ENCODE measurements around the gene TMEM30A.

TMEM30A gene

GRCh38 chr6:75285283-75285639 is 669 bp upstream of the TMEM30A start:
- peak; percentile 32 for DNase-seq (ENCODE audit: low spot score)
- TF ChIP-seq CTCF (IDR thresholded peaks at IDR 0.05; ENCODE audit: extremely low read depth, missing control alignments): no peak

GRCh38 chr6:75283907-75284631 is 523 bp downstream of the TMEM30A start:
- no peak for DNase-seq (ENCODE audit: low spot score)
- TF ChIP-seq CTCF (IDR thresholded peaks at IDR 0.05; ENCODE audit: extremely low read depth, missing control alignments): no peak

- DNase-seq (ENCODE audit: low spot score): no peak
- no peak for TF ChIP-seq CTCF (IDR thresholded peaks at IDR 0.05; ENCODE audit: extremely low read depth, missing control alignments)
Measured at GRCh38 chr6:75282706-75283105, 1.9 kb downstream of the TMEM30A start.

GRCh38 chr6:75281653-75282052 is 2.9 kb downstream of the TMEM30A start:
- TF ChIP-seq CTCF (IDR thresholded peaks at IDR 0.05; ENCODE audit: extremely low read depth, missing control alignments): no peak
- peak; percentile 32 for DNase-seq (ENCODE audit: low spot score)

- no peak for DNase-seq (ENCODE audit: low spot score)
- TF ChIP-seq CTCF (IDR thresholded peaks at IDR 0.05; ENCODE audit: extremely low read depth, missing control alignments): no peak
Measured at GRCh38 chr6:75280131-75280855, 4.3 kb downstream of the TMEM30A start.

GRCh38 chr6:75279418-75279817 is 5.2 kb downstream of the TMEM30A start:
- no peak for DNase-seq (ENCODE audit: low spot score)
- TF ChIP-seq CTCF (IDR thresholded peaks at IDR 0.05; ENCODE audit: extremely low read depth, missing control alignments): no peak

- TF ChIP-seq CTCF (IDR thresholded peaks at IDR 0.05; ENCODE audit: extremely low read depth, missing control alignments): no peak
- no peak for DNase-seq (ENCODE audit: low spot score)
Measured at GRCh38 chr6:75278474-75279077, 6.0 kb downstream of the TMEM30A start.

All from GM20000 (cell line).